ENCODE results near the gene BLVRB. TPM values are rescaled to one million over a fixed set of nuclear protein-coding genes. Genes with fewer than 3 reads are reported as not detected.

BLVRB gene
- total and polyA plus RNA-seq, 10 of the 15 experiments (the other 5 are each of a cell fraction or from before 2014, with no cell fraction given): 6.3 to 53.3 (median 27.8) TPM

GRCh38 chr19:40417643-40417981 lies 47.9 kb downstream of the BLVRB start:
- no peak overlapping the region for H3K4me2 ChIP-seq (ENCODE audit: control insufficient read depth, insufficient read depth)

More at GRCh38 chr19:40417643-40417981, 47.9 kb downstream of the BLVRB start:
- SMC1A ChIA-PET (ENCODE audit: uncharacterized antibody, unreplicated experiment): interaction anchor here (0.7 to 2.3 kb wide), 3 partner anchors 8 to 112 kb away, joined by 3 to 8 read pairs (median 7); partner anchors contain the start of genes SERTAD1 and SERTAD3
- Histone ChIP-seq H3K79me2 (ENCODE audit: control insufficient read depth, insufficient read depth, low read length) (peaks cover 6% of the 10 kb centered on the region), H3K27ac (ENCODE audit: control insufficient read depth, insufficient read depth) (peak overlapping the region; percentile 80), H3K27me3 (replicated peaks in 1 of 2; ENCODE audit: control insufficient read depth in 2 of 2, insufficient read depth in 2 of 2, low read length in 1 of 2) (no peaks in the 10 kb centered on the region), H3K36me3 (ENCODE audit: control insufficient read depth in 2 of 2, insufficient read depth in 2 of 2, low read length in 1 of 2) (peaks cover 0 to 2% of the 10 kb centered on the region in 2 experiments; a peak in 2 of 4 replicates), H3K9ac (ENCODE audit: control insufficient read depth, insufficient read depth, low read length) (peak overlapping the region; percentile 46; the same call in 1 of the 2 replicates), H3K4me3 (no peak overlapping the region), H4K20me1 (ENCODE audit: control insufficient read depth, insufficient read depth) (no peaks in the 10 kb centered on the region), H3K9me3 (replicated peaks; ENCODE audit: control insufficient read depth, insufficient read depth, low read length) (no peaks in the 10 kb centered on the region), H3K4me1 (ENCODE audit: control insufficient read depth, insufficient read depth, low read length) (peaks cover 22% of the 10 kb centered on the region), H2AFZ (ENCODE audit: control insufficient read depth, low read depth, low read length) (no peak overlapping the region)
- in situ Hi-C loops (cut with MboI) (no loop called here), intact Hi-C loops (cut with micrococcal nuclease; ENCODE audit: unreplicated experiment) (loop anchor here (5.0 kb wide), 1 partner anchor 60 kb away; no protein-coding TSS in a partner anchor)
- TF ChIP-seq JUNB (IDR thresholded peaks at IDR 0.05) (no peak), KLF5 (IDR thresholded peaks at IDR 0.05; ENCODE audit: partially characterized antibody) (no peak), FOXM1 (IDR thresholded peaks at IDR 0.05; ENCODE audit: low read depth, low read length) (no peak), NFYB (IDR thresholded peaks at IDR 0.05; ENCODE audit: insufficient read depth, low read depth, low read length) (no peak), BHLHE40 (IDR thresholded peaks at IDR 0.05; ENCODE audit: borderline replicate concordance in 1 of 2, low read depth in 2 of 2, low read length in 1 of 2) (no peak), MYC (IDR thresholded peaks at IDR 0.05; ENCODE audit: insufficient read depth, insufficient read length, insufficient replicate concordance, low read length, severe bottlenecking) (no peak), ZNF217 (IDR thresholded peaks at IDR 0.05) (no peak), PKNOX1 (IDR thresholded peaks at IDR 0.05) (no peak), SMC3 (IDR thresholded peaks at IDR 0.05; ENCODE audit: borderline replicate concordance, low read length) (no peak), IKZF1 (conservative IDR thresholded peaks at IDR 0.05) (no peak), NFIC (IDR thresholded peaks at IDR 0.05; ENCODE audit: low read depth, low read length) (no peak), ZNF622 (IDR thresholded peaks at IDR 0.05) (no peak), RCOR1 (conservative IDR thresholded peaks at IDR 0.05; ENCODE audit: low read depth, low read length) (no peak), E2F4 (IDR thresholded peaks at IDR 0.05; ENCODE audit: low read depth, low read length) (no peak)
- TF ChIP-seq, protein P1, sequence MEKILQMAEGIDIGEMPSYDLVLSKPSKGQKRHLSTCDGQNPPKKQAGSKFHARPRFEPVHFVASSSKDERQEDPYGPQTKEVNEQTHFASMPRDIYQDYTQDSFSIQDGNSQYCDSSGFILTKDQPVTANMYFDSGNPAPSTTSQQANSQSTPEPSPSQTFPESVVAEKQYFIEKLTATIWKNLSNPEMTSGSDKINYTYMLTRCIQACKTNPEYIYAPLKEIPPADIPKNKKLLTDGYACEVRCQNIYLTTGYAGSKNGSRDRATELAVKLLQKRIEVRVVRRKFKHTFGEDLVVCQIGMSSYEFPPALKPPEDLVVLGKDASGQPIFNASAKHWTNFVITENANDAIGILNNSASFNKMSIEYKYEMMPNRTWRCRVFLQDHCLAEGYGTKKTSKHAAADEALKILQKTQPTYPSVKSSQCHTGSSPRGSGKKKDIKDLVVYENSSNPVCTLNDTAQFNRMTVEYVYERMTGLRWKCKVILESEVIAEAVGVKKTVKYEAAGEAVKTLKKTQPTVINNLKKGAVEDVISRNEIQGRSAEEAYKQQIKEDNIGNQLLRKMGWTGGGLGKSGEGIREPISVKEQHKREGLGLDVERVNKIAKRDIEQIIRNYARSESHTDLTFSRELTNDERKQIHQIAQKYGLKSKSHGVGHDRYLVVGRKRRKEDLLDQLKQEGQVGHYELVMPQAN (conservative IDR thresholded peaks at IDR 0.05): no peak
- TF ChIP-seq, protein P2, sequence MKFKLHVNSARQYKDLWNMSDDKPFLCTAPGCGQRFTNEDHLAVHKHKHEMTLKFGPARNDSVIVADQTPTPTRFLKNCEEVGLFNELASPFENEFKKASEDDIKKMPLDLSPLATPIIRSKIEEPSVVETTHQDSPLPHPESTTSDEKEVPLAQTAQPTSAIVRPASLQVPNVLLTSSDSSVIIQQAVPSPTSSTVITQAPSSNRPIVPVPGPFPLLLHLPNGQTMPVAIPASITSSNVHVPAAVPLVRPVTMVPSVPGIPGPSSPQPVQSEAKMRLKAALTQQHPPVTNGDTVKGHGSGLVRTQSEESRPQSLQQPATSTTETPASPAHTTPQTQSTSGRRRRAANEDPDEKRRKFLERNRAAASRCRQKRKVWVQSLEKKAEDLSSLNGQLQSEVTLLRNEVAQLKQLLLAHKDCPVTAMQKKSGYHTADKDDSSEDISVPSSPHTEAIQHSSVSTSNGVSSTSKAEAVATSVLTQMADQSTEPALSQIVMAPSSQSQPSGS (IDR thresholded peaks at IDR 0.05; ENCODE audit: low read length): no peak
- no TSS peak for BruUV-seq (replicated peaks)
- RAD21 ChIA-PET (ENCODE audit: unreplicated experiment): interaction anchor here (0.5 to 1.5 kb wide), 5 partner anchors 8 to 112 kb away, joined by 3 to 6 read pairs (median 3); partner anchors contain the start of gene SERTAD1
- FAIRE-seq (no peak), DNase-seq (ENCODE audit: low read depth, low spot score) (no peak), ATAC-seq (no peak)
- 96% methylated on average over 4 of the region's 4 CpGs for WGBS (ENCODE audit: insufficient coverage, insufficient replicate concordance, low lambda C conversion rate, missing lambda C conversion rate)
- CTCF ChIA-PET: interaction anchor here (0.5 to 1.6 kb wide), 4 partner anchors 9 to 112 kb away, joined by 3 to 4 read pairs (median 3); partner anchors contain the start of gene SERTAD1
- POLR2A ChIA-PET: interaction anchor here (0.6 to 2.8 kb wide), 3 partner anchors 9 to 356 kb away, joined by 3 to 12 read pairs (median 12); partner anchors contain the start of gene SERTAD1

All from GM12878 (cell line).